HPDE6-E6E7 (cell line): Measurements from ENCODE around the gene VSTM2L.

Source experiments
- DNase-seq: peaks from one replicate; pipeline ENCODE4 v3.0.0; 2011; ENCODE audit warnings: missing footprints; ENCODE audit errors: extremely low spot score

The VSTM2L gene

GRCh38 chr20:37917461-37917860, 14.5 kb downstream of the VSTM2L start:
- no peak for DNase-seq

DNA sequence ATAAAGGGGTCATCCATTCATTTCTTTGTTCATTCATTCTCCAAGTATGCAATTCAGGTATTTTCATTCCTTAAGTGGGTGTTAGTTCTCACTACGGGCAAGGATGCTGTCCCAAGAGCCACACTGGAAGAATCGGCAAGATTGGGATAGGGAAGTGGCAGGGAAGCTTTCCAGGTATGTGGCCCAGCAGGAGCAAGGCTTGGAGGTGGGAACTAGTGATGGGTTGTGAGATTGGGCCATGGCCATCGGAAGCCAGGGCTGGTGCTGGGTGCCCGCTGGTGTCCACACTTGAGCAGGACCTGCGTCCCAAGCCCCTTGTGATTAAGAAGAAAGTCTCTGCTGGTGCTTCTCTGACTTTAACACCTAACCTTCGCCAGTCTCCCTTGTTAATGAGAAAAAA, 15.1 kb downstream of the VSTM2L start:
- DNase-seq: no peak

DNA sequence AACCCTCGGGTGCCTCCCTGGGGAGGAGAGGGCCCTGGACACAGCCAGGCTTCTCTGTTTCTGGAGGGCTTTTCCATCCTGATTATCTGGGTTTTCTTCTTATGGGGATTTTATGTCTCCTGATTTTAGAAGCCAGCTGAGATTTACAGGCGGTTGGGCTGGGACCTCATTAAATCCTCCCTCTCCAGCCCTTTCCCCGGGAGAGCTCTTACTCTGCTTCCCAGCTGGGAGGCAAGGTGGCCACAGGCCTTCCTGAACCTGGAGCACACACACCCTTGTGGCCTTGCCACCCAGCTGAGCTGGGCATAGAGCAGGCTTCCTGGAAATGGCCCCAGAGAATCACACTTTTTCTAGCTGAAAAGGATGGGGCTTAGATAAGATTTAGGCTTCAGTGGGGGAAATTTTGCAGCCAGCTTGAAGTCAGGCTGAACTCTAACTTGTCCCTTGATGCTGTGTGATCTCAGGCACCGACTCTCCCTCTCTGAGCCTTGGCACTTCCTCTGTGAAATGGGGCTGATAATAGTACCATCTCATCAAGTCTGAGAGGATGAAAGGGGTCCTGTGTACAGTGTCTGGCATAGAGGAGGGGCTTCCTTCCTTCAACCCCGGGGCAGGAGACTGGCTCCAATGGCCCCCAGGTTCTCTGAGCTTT, 16.6 kb downstream of the VSTM2L start:
- no peak for DNase-seq

DNA sequence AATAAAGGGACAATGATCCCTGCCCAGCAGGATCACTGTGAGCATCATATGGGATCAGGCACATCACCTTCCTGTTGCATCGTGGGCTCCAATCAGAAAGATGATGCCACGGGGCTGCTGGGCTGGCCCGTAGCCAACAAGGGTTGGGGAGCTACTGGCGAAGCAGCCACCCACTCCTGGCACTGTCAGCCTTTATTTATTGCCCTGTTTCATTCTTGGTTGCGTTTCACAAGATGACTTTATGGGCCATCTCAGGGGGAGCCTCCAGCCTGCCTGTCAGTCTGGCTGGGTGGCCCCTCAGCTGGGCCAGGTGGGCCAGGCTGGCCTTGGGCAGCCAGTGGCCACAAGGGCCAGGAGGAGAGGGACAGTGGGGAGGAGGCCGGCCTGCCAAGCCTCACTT, 17.3 kb downstream of the VSTM2L start:
- DNase-seq: no peak

GRCh38 chr20:37920679-37921322, 17.9 kb downstream of the VSTM2L start:
- DNase-seq: no peak

DNA sequence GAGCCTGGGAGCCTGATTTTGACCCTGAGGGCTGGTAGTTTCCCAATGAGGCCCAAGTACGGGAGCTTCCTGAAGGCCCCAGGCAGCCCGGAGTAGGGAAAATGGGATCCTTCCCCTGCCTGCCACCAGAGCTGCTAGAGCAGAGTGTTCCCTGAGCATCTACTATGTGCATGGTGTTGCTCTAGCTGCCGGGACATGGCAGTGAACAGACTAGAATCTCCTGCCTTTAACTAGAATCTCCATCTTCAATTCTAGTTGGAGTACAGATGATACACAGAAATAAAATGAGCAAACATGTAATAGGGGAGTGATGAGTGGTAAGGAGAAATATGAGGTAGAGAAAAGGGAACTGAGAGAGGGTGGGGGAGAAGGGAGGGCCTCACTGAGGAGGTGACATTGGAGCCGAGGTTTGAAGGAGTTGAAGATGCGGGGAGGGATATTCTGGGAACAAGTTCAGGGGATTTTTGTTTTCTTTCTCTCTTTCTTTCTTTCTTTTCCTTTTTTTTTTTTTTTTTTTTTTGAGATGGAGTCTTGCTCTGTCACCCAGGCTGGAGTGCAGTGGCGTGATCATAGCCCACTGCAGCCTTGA, 18.5 kb downstream of the VSTM2L start:
- no peak for DNase-seq

- DNase-seq: no peak
Measured at GRCh38 chr20:37922016-37922415, 19.1 kb downstream of the VSTM2L start.

GRCh38 chr20:37925265-37926165, 22.6 kb downstream of the VSTM2L start:
- DNase-seq: no peak

GRCh38 chr20:37926612-37927011, 23.7 kb downstream of the VSTM2L start:
- no peak for DNase-seq

GRCh38 chr20:37927410-37928095, 24.6 kb downstream of the VSTM2L start:
- DNase-seq: no peak

GRCh38 chr20:37928996-37929682, 26.2 kb downstream of the VSTM2L start:
- DNase-seq: no peak

GRCh38 chr20:37929683-37930014, 26.7 kb downstream of the VSTM2L start:
- DNase-seq: no peak

DNA sequence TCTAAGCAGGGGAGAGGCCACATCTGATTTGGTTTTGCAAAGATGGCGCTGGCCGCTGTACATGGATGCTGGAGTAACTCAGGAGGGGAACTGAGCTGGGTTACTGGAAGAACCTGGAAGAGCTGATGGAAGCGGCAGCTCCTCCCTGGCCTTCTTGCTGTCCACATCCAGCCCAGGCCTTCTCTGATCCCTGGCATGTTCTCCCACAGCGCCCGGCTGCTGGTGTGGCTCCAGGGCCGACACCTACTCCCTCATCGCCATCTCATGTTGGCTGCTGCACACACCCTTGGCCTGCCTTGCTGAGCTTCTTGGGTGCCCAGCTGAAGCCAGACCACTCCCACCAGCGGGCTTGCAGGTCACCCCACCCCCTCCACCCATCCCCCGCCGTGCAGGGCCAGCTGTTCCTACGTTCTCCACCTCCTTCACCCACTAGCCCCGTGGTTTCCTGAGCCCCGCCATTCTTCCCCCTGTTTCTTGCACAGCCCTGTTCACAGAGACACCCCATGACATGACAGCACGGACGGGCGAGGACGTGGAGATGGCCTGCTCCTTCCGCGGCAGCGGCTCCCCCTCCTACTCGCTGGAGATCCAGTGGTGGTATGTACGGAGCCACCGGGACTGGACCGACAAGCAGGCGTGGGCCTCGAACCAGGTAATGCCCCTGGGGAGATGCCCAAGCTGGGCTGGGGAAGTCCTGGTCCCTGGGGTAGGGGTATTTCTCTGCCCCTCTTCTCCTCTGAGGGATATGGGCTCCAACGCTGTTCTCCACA, 28.4 kb downstream of the VSTM2L start:
- DNase-seq: no peak

DNA sequence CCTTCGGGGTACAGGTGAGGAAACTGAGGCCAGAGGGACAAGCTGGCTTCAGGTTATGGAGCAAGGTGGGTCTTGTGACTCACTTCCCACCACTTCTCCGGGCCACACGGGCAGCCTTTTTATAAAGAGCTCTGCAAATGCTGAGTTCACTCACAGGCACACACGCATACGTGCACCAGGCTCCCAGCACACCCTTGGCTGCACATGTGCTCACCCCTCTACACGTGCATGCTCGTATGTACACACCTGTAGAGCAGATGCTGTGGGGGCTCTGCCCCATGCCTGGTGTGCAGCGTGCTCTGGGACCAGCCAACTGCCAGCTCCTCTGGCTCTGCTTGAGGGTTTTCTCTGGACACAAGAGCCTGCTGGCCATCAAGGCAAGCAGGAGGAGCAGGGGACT, 29.1 kb downstream of the VSTM2L start:
- DNase-seq: no peak

- DNase-seq: no peak
Measured at GRCh38 chr20:37932919-37933318, 30.0 kb downstream of the VSTM2L start.

- DNase-seq: no peak
Measured at GRCh38 chr20:37933786-37934633, 31.1 kb downstream of the VSTM2L start.

DNA sequence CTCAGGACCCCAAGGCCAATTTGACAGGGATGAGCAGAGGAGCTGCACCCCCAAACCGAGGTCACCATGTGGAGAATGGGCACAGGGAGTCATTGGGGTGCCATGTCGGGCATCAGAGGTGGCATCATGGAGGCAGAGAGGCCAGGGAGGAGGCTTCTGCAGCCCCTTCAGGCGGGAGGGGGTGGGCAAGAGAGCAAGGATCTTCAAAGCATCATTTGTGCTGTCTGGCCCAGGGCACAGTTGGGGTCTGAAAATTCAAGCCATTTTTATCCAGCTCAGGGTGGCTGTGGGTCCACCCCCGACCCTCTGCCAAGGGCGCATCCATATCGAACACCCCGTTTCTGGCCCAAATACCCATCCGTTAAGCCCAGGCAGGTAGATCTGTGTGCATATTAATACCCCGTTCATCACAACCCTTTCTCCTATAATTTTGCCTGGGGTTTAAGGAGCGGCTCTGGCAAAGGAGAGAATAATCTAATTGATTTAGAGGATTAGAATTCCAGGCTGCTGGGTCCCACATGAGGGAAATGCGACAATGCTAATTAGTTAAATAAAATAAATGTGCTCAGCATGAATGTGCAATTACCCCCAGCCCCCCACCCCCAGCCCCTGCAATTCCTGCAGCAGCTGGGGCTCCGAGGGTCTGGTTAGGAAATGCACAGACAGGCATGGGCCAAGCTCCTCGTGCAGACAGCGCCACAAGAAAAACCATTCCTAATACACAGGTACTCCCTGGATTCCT, 31.9 kb downstream of the VSTM2L start:
- DNase-seq: no peak

GRCh38 chr20:37935435-37935834, 32.5 kb downstream of the VSTM2L start:
- no peak for DNase-seq

DNA sequence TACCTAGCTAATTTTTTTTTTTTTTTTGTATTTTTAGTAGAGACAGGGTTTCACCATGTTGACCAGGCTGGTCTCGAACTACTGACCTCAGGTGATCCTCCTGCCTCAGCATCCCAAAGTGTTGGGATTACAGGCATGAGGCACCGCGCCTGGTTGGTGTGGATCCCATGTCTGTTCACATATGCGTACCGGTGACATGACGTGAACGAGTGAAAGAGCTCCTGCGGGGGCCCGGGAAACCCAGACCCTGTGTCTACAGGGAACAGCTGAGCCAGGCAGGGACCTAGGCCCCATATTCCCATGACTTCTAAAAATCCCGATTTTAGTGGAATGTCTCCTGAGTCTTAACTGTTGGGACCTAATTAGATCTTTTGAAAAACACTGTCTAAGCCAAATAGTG, 33.1 kb downstream of the VSTM2L start:
- DNase-seq: no peak
